Gastrocnemius medialis (tissue), 4 donors: Measurements from ENCODE around the gene SDCCAG8. TPM values are rescaled to one million over a fixed set of nuclear protein-coding genes. Genes with fewer than 3 reads are reported as not detected.

ENCODE experiments used
- ATAC-seq, 2 donors: fragments of 150-250 bp; one replicate each; pipeline ENCODE4 v1.9.1; 2016
- DNase-seq, 2 donors: peaks; one replicate each; pipeline ENCODE4 v3.0.0-alpha.2; 2019
- H3K27ac ChIP-seq, 4 donors: fragments of 200-600 bp; sonication (generic); 1 replicate in 1 of 4; 2 replicates in 3 of 4; pipeline ENCODE4 v1.5.1; 2016 to 2018; ENCODE audit warnings: mild to moderate bottlenecking in 2 of 4, moderate library complexity in 1 of 4
- H3K27me3 ChIP-seq, 3 donors: fragments of 200-600 bp; sonication (generic) in 2 of 3; 1 replicate in 1 of 3; 2 replicates in 2 of 3; pipeline versions ENCODE4 v1.5.1 to v1.6.0; 2016 to 2019; ENCODE audit warnings: mild to moderate bottlenecking in 1 of 3, moderate library complexity in 1 of 3
- H3K36me3 ChIP-seq, 2 donors: fragments of 200-600 bp; sonication (generic) in 1 of 2; one replicate each; pipeline ENCODE4 v1.5.1; 2017 to 2018
- H3K4me1 ChIP-seq, 2 donors: fragments of 200-600 bp; sonication (generic) in 1 of 2; one replicate each; pipeline ENCODE4 v1.5.1; 2016 to 2017; ENCODE audit warnings: mild to moderate bottlenecking in 2 of 2
- H3K4me3 ChIP-seq, 4 donors: fragments of 200-600 bp; sonication (generic) in 3 of 4; 1 replicate in 1 of 4; 2 replicates in 3 of 4; pipeline ENCODE4 v1.5.1; 2016 to 2019; ENCODE audit warnings: mild to moderate bottlenecking in 2 of 4
- H3K9me3 ChIP-seq, 3 donors: fragments of 200-600 bp; sonication (generic) in 2 of 3; 1 replicate in 1 of 3; 2 replicates in 2 of 3; pipeline ENCODE4 v1.5.1; 2016 to 2019
- POLR2A ChIP-seq, 2 donors: fragments of 450-650 bp; IDR thresholded peaks; one replicate each; pipeline ENCODE4 v1.6.1; 2017; ENCODE audit warnings: antibody characterized with exemption in 2 of 2, mild to moderate bottlenecking in 2 of 2, moderate library complexity in 2 of 2
- in situ Hi-C, 4 donors: fragments of 200-750 bp; cut with MboI; loops; one replicate each; pipeline versions ENCODE4 v1.15.0 to v1.8.0; 2017; ENCODE audit warnings: low sequenced_read_pairs in 4 of 4
- intact Hi-C: fragments of 100-400 bp; cut with DNase I; formaldehyde crosslinking; loops from one replicate; pipeline ENCODE4 v1.15.1; 2023; ENCODE audit warnings: low total_unique reads
- total RNA-seq, 4 donors: library from RNA; depleted of rRNA; stranded (reverse); fragments of >200 nt; gene quantifications; one replicate each; pipeline versions ENCODE4 v1.1.0 to v1.2.3, GENCODE V29; 2016
- TF ChIP-seq, protein P1 (sequence below), 5 experiments: fragments of 450-650 bp in 3 of 5; fragments of 200-600 bp in 2 of 5; sonication (generic) in 2 of 5; IDR thresholded peaks in 4 of 5; conservative IDR thresholded peaks in 1 of 5; 1 replicate in 4 of 5; 2 replicates in 1 of 5; pipeline ENCODE4 v1.5.1; 2016 to 2019; ENCODE audit warnings: antibody characterized with exemption in 5 of 5, mild to moderate bottlenecking in 3 of 5, moderate library complexity in 3 of 5

The SDCCAG8 gene
- total RNA-seq, 4 donors from 2014 or later = 12.3 to 33.9 (median 26.1) TPM

DNA sequence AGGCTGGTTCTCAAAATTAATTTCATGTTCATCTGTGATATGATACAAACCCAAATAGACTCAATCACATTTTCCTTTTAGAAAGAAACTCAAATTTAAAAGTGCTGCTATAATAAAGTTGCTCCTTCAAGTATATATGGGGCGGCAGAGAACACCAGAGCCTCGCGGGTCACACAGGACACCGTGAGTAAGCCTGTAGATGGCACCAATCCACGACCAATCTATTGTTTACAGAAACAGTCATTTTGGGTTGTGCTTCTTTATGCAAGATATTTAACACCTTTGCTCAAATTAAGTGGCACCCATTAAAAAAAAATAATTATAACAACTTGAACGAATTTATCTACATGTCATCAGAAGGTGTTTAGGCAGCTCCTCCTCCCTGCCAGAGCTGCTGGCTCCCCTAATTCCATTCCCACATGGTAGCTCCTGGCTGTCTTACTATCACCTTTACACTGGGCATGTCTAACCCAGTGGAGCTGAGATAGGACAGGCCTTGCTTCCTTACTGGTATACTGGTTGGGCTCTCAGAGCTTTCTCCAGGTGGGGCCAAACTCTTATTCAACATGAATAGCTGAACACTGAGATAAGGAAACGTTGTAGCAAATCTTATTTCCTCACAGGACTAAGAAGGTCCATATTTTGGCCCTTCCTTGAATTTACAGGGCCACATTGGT lies 287.0 kb downstream of the SDCCAG8 start:
- peaks cover 0 to 9% of the 10 kb centered on the region in 2 donors for H3K36me3 ChIP-seq
- no peaks in the 10 kb centered on the region for H3K27me3 ChIP-seq
- DNase-seq = no peak
- H3K4me1 ChIP-seq = no peaks in the 10 kb centered on the region
- ATAC-seq = no peak
- no peak overlapping the region for H3K4me3 ChIP-seq
- in situ Hi-C loops = no loop called here
- intact Hi-C loops = no loop called here
- H3K27ac ChIP-seq = no peak overlapping the region
- H3K9me3 ChIP-seq = no peaks in the 10 kb centered on the region
- TF ChIP-seq, protein P1, sequence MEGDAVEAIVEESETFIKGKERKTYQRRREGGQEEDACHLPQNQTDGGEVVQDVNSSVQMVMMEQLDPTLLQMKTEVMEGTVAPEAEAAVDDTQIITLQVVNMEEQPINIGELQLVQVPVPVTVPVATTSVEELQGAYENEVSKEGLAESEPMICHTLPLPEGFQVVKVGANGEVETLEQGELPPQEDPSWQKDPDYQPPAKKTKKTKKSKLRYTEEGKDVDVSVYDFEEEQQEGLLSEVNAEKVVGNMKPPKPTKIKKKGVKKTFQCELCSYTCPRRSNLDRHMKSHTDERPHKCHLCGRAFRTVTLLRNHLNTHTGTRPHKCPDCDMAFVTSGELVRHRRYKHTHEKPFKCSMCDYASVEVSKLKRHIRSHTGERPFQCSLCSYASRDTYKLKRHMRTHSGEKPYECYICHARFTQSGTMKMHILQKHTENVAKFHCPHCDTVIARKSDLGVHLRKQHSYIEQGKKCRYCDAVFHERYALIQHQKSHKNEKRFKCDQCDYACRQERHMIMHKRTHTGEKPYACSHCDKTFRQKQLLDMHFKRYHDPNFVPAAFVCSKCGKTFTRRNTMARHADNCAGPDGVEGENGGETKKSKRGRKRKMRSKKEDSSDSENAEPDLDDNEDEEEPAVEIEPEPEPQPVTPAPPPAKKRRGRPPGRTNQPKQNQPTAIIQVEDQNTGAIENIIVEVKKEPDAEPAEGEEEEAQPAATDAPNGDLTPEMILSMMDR (IDR thresholded peaks at IDR 0.05 in 4 of 5, conservative IDR thresholded peaks at IDR 0.05 in 1 of 5) = no peak
- no peak for TF ChIP-seq POLR2A (IDR thresholded peaks at IDR 0.05)

DNA sequence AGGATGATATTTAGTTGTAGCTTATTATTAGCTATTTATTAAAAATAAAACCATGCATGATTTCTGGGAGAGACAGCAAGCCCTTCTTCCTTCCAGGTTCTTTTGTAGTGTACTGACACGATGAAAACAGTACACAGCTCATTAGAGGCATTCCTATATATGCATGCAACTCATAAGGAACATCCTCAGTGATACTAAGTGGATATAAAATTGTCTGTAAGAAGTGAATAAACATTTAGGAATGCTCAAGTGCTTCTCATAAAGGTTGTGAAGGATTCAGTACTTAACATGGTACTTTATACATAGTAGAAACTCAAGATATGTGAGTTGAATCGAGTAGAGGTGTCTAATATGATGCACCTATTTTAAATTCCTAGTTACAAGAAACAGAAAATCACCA lies 287.7 kb downstream of the SDCCAG8 start:
- H3K9me3 ChIP-seq = no peaks in the 10 kb centered on the region
- H3K27me3 ChIP-seq = no peaks in the 10 kb centered on the region
- H3K4me3 ChIP-seq = no peak overlapping the region
- H3K36me3 ChIP-seq = peaks cover 0 to 9% of the 10 kb centered on the region in 2 donors
- no peak overlapping the region for H3K27ac ChIP-seq
- intact Hi-C loops (no loop called here), in situ Hi-C loops (no loop called here)
- ATAC-seq (no peak), DNase-seq (no peak)
- TF ChIP-seq, protein P1 (IDR thresholded peaks at IDR 0.05 in 4 of 5, conservative IDR thresholded peaks at IDR 0.05 in 1 of 5) = no peak
- TF ChIP-seq POLR2A (IDR thresholded peaks at IDR 0.05) = no peak
- no peaks in the 10 kb centered on the region for H3K4me1 ChIP-seq

DNA sequence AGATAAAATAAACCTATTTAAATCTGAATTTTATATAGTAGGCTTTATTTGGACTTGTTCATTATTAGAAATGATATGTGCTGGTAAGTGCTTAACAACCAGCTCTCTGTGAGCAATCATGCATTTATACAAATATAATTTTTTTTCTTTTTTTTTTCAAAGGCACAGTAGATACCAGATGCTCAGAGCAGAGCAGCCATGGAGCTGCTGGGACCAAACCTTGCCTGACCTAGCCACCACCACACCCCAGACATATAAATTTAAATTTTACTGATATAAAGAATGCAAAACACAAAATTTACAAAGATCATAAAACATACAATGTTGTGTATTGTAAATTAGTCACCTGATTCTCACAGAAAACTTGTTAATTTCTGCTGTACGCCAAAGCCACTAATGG lies 290.6 kb downstream of the SDCCAG8 start:
- Histone ChIP-seq H3K36me3 (peaks cover 0 to 9% of the 10 kb centered on the region in 2 donors), H3K4me3 (no peak overlapping the region), H3K4me1 (no peaks in the 10 kb centered on the region), H3K27me3 (no peaks in the 10 kb centered on the region), H3K9me3 (no peaks in the 10 kb centered on the region), H3K27ac (no peak overlapping the region)
- TF ChIP-seq, protein P1 (IDR thresholded peaks at IDR 0.05 in 4 of 5, conservative IDR thresholded peaks at IDR 0.05 in 1 of 5) = no peak
- no peak for TF ChIP-seq POLR2A (IDR thresholded peaks at IDR 0.05)
- ATAC-seq = no peak
- no peak for DNase-seq
- in situ Hi-C loops = no loop called here
- intact Hi-C loops = no loop called here

DNA sequence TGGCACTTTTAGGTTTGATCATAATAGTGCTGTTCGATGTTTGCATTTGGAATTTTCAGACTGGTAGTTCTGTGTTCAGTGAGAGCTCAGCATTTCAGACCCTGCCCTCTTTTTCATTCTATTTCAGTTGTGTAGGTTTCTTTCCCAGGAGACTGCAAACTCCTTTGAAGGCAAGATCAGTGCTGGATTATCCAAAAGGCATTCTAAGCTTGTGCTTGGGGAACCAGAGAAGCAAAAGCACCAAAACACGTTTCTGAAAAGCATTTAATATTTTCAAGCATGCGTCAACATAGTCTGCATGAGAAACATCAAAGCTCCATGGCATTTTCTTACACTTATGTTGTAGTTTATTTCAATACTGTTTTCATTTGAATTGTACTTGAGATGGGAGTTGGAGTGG lies 292.1 kb downstream of the SDCCAG8 start:
- TF ChIP-seq, protein P1 (IDR thresholded peaks at IDR 0.05 in 4 of 5, conservative IDR thresholded peaks at IDR 0.05 in 1 of 5) = no peak
- TF ChIP-seq POLR2A (IDR thresholded peaks at IDR 0.05) = no peak
- no peak for ATAC-seq

DNA sequence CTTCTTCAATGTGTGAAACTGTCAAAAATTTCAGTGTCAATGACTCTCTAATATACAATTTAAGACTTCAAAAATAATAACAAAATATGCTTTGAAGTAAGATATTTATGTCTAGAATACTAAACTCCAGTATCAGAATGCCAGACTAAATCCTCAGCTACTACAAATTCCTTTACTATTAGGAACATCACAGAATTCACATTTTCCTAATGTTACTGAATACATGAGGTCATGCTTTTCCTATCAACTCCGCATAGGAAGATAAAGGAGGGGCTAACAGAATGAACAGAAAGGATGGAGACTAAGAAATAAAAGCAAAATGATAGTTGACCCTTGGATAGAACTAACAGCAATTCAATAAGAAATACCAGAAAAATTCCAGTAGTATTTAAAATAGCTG lies 292.7 kb downstream of the SDCCAG8 start:
- H3K27me3 ChIP-seq = no peaks in the 10 kb centered on the region
- DNase-seq (no peak), ATAC-seq (no peak)
- H3K4me3 ChIP-seq = no peak overlapping the region
- H3K27ac ChIP-seq = no peak overlapping the region
- H3K36me3 ChIP-seq = peaks cover 0 to 9% of the 10 kb centered on the region in 2 donors
- in situ Hi-C loops (no loop called here), intact Hi-C loops (no loop called here)
- TF ChIP-seq, protein P1 (IDR thresholded peaks at IDR 0.05 in 4 of 5, conservative IDR thresholded peaks at IDR 0.05 in 1 of 5) = no peak
- TF ChIP-seq POLR2A (IDR thresholded peaks at IDR 0.05) = no peak
- H3K4me1 ChIP-seq = no peaks in the 10 kb centered on the region
- no peaks in the 10 kb centered on the region for H3K9me3 ChIP-seq

More for the DNA sequence above, 292.1 kb downstream of the SDCCAG8 start:
- in situ Hi-C loops (no loop called here), intact Hi-C loops (no loop called here)
- no peaks in the 10 kb centered on the region for H3K9me3 ChIP-seq
- peaks cover 0 to 9% of the 10 kb centered on the region in 2 donors for H3K36me3 ChIP-seq
- DNase-seq = no peak
- no peak overlapping the region for H3K27ac ChIP-seq
- H3K4me3 ChIP-seq = no peak overlapping the region
- H3K27me3 ChIP-seq = no peaks in the 10 kb centered on the region
- no peaks in the 10 kb centered on the region for H3K4me1 ChIP-seq
